Osteoblast (primary cell): ENCODE data around the gene VAV2. TPM values are rescaled to one million over a fixed set of nuclear protein-coding genes. Genes with fewer than 3 reads are reported as not detected.

ENCODE experiments used
- DNase-seq: peaks from one replicate; pipeline ENCODE4 v3.0.0; 2011; ENCODE audit warnings: low spot score, mixed read lengths; ENCODE audit not compliant: insufficient read length; ENCODE audit errors: missing footprints
- H2AFZ ChIP-seq: 2 replicates; pipeline ENCODE4 v1.6.0; 2011; ENCODE audit warnings: mild to moderate bottlenecking, low read length
- H3K27ac ChIP-seq: 2 replicates; pipeline ENCODE4 v1.5.1; 2011; ENCODE audit warnings: mild to moderate bottlenecking, low read depth, low read length, moderate library complexity
- H3K27me3 ChIP-seq: 2 replicates; pipeline ENCODE4 v1.6.0; 2012; ENCODE audit warnings: mild to moderate bottlenecking, control low read depth, inconsistent platforms, low read length, moderate library complexity; ENCODE audit not compliant: insufficient read depth
- H3K36me3 ChIP-seq: 2 replicates; pipeline ENCODE4 v1.5.1; 2011; ENCODE audit warnings: mild to moderate bottlenecking, low read length, control low read depth, moderate library complexity; ENCODE audit not compliant: insufficient read depth
- H3K4me1 ChIP-seq: 2 replicates; pipeline ENCODE4 v1.5.1; 2011; ENCODE audit warnings: mild to moderate bottlenecking, low read length, control low read depth, moderate library complexity; ENCODE audit not compliant: insufficient read depth
- H3K4me2 ChIP-seq: 2 replicates; pipeline ENCODE4 v1.6.0; 2011; ENCODE audit warnings: mild to moderate bottlenecking, low read length; ENCODE audit not compliant: insufficient read depth
- H3K4me3 ChIP-seq: fragments of 200-600 bp; sonication (generic); 3 replicates; pipeline ENCODE4 v1.5.1; 2012; ENCODE audit warnings: mild to moderate bottlenecking, low read length, inconsistent platforms; ENCODE audit not compliant: insufficient read depth
- H3K79me2 ChIP-seq: 2 replicates; pipeline ENCODE4 v1.6.0; 2012; ENCODE audit warnings: mild to moderate bottlenecking, low read length, control low read depth, inconsistent platforms; ENCODE audit not compliant: insufficient read depth
- H3K9me3 ChIP-seq: 2 replicates; pipeline ENCODE4 v1.5.1; 2011; ENCODE audit warnings: low read depth, low read length, control low read depth
- H4K20me1 ChIP-seq: 2 replicates; pipeline ENCODE4 v1.6.0; 2012; ENCODE audit warnings: mild to moderate bottlenecking, low read length, control low read depth; ENCODE audit not compliant: insufficient read depth
- CTCF ChIP-seq: IDR thresholded peaks from 2 replicates; pipeline ENCODE4 v1.5.1; 2011; ENCODE audit warnings: mild to moderate bottlenecking, low read depth, low read length, moderate library complexity; ENCODE audit errors: extremely low read depth
- total RNA-seq: library from RNA; depleted of rRNA; stranded (reverse); fragments of >200 nt; gene quantifications from 2 replicates; pipeline ENCODE4 v1.2.3, GENCODE V29; 2012

Gene VAV2
- total RNA-seq, 1 donor, result 8.0 TPM

- H3K4me3 ChIP-seq, result no peak overlapping the region
- no peak overlapping the region for H3K27ac ChIP-seq
- no peak overlapping the region for H3K4me2 ChIP-seq
- H2AFZ ChIP-seq, result no peak overlapping the region
- no peak for TF ChIP-seq CTCF
- H4K20me1 ChIP-seq, result no peaks in the 10 kb centered on the region
- H3K79me2 ChIP-seq, result peaks cover 12% of the 10 kb centered on the region
- DNase-seq, result no peak
- H3K36me3 ChIP-seq, result no peaks in the 10 kb centered on the region
- peaks cover 16% of the 10 kb centered on the region for H3K4me1 ChIP-seq
- no peaks in the 10 kb centered on the region for H3K9me3 ChIP-seq
- no peaks in the 10 kb centered on the region for H3K27me3 ChIP-seq
Measured at GRCh38 chr9:133843250-133843649, 148.9 kb downstream of the VAV2 start.

- Histone ChIP-seq H2AFZ (no peak overlapping the region), H3K4me2 (no peak overlapping the region), H3K9me3 (no peaks in the 10 kb centered on the region), H3K79me2 (peaks cover 16% of the 10 kb centered on the region), H3K27me3 (no peaks in the 10 kb centered on the region), H3K4me1 (peaks cover 16% of the 10 kb centered on the region), H3K36me3 (no peaks in the 10 kb centered on the region), H4K20me1 (peaks cover 4% of the 10 kb centered on the region), H3K4me3 (no peak overlapping the region), H3K27ac (no peak overlapping the region)
- DNase-seq, result no peak
- no peak for TF ChIP-seq CTCF
Measured at GRCh38 chr9:133842721-133843227, 149.3 kb downstream of the VAV2 start.

- no peak overlapping the region for H2AFZ ChIP-seq
- H4K20me1 ChIP-seq, result peaks cover 6% of the 10 kb centered on the region
- no peaks in the 10 kb centered on the region for H3K9me3 ChIP-seq
- no peak for TF ChIP-seq CTCF
- H3K4me1 ChIP-seq, result peaks cover 16% of the 10 kb centered on the region
- no peaks in the 10 kb centered on the region for H3K27me3 ChIP-seq
- H3K79me2 ChIP-seq, result peaks cover 18% of the 10 kb centered on the region
- DNase-seq, result no peak
- H3K4me3 ChIP-seq, result no peak overlapping the region
- H3K36me3 ChIP-seq, result no peaks in the 10 kb centered on the region
- H3K27ac ChIP-seq, result no peak overlapping the region
- H3K4me2 ChIP-seq, result no peak overlapping the region
Measured at GRCh38 chr9:133842174-133842573, 149.9 kb downstream of the VAV2 start.

GRCh38 chr9:133841167-133841812 lies 150.8 kb downstream of the VAV2 start:
- H3K79me2 ChIP-seq, result peaks cover 21% of the 10 kb centered on the region
- H3K4me3 ChIP-seq, result no peak overlapping the region
- H3K4me1 ChIP-seq, result peaks cover 16% of the 10 kb centered on the region
- H3K27ac ChIP-seq, result no peak overlapping the region
- H3K27me3 ChIP-seq, result no peaks in the 10 kb centered on the region
- DNase-seq, result no peak
- H3K9me3 ChIP-seq, result no peaks in the 10 kb centered on the region
- peaks cover 6% of the 10 kb centered on the region for H4K20me1 ChIP-seq
- TF ChIP-seq CTCF, result no peak
- no peaks in the 10 kb centered on the region for H3K36me3 ChIP-seq
- H2AFZ ChIP-seq, result no peak overlapping the region
- H3K4me2 ChIP-seq, result no peak overlapping the region
